Hematopoietic multipotent progenitor cell treated with erythropoietin and hydrocortisone succinate and interleukin-3 and kit ligand, for 15 days (in vitro differentiated cells): Measurements from ENCODE around the gene BTNL2.
"Not testable (repeated sequence)": the region's sequence is repeated elsewhere in the genome, so short reads cannot be mapped to it uniquely, and the experiment has no call there.

Experiments used
- DNase-seq: peaks from one replicate; pipeline ENCODE4 v3.0.0-alpha.2; 2015; ENCODE audit warnings: low spot score

Gene BTNL2, protein sequence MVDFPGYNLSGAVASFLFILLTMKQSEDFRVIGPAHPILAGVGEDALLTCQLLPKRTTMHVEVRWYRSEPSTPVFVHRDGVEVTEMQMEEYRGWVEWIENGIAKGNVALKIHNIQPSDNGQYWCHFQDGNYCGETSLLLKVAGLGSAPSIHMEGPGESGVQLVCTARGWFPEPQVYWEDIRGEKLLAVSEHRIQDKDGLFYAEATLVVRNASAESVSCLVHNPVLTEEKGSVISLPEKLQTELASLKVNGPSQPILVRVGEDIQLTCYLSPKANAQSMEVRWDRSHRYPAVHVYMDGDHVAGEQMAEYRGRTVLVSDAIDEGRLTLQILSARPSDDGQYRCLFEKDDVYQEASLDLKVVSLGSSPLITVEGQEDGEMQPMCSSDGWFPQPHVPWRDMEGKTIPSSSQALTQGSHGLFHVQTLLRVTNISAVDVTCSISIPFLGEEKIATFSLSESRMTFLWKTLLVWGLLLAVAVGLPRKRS

GRCh38 chr6:32406857-32407256 lies at the start of gene BTNL2:
BTNL2 (minus strand) TSS chr6:32407181; CDS start chr6:32407123, 58 bp downstream.
- no peak for DNase-seq

GRCh38 chr6:32449088-32449736 lies 42.2 kb upstream of the BTNL2 start:
- DNase-seq, result no peak

GRCh38 chr6:32447932-32448331 lies 41.0 kb upstream of the BTNL2 start:
- no peak for DNase-seq

- no peak for DNase-seq
Measured at GRCh38 chr6:32445321-32445854, 38.4 kb upstream of the BTNL2 start.

- DNase-seq, result no peak
Measured at GRCh38 chr6:32444433-32444832, 37.5 kb upstream of the BTNL2 start.

DNA sequence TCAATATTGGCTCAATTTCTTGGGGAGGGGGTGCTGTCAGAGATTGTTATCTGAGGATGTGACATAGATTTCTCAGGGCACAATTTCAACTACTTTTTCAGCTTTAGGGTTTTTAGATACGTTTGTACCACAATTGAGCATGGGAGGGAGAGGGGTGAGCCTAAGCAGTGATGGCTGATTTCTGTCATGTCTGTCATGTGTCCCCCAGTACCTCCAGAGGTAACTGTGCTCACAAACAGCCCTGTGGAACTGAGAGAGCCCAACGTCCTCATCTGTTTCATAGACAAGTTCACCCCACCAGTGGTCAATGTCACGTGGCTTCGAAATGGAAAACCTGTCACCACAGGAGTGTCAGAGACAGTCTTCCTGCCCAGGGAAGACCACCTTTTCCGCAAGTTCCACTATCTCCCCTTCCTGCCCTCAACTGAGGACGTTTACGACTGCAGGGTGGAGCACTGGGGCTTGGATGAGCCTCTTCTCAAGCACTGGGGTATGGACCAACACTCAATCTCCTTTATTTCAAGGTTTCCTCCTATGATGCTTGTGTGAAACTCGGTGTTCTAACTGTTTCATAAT lies 36.1 kb upstream of the BTNL2 start:
- DNase-seq, result no peak

- no peak for DNase-seq
Measured at GRCh38 chr6:32442243-32442667, 35.3 kb upstream of the BTNL2 start.

DNA sequence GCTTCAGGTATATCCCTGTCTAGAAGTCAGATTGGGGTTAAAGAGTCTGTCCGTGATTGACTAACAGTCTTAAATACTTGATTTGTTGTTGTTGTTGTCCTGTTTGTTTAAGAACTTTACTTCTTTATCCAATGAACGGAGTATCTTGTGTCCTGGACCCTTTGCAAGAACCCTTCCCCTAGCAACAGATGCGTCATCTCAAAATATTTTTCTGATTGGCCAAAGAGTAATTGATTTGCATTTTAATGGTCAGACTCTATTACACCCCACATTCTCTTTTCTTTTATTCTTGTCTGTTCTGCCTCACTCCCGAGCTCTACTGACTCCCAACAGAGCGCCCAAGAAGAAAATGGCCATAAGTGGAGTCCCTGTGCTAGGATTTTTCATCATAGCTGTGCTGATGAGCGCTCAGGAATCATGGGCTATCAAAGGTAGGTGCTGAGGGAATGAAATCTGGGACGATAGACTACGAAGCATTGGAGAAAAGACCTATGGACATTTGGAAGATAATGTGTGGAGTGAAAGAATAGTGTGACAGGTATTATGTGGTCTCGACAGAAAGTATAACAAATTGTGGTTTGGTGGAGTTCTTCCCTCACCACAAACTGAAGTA lies 32.7 kb upstream of the BTNL2 start, which contains the start of gene HLA-DRA:
TSS of gene HLA-DRA (plus strand) at position 286 of the 613 bp plus-strand sequence. CDS start at position 350, 64 bp downstream.
- peak; percentile 51 for DNase-seq

DNA sequence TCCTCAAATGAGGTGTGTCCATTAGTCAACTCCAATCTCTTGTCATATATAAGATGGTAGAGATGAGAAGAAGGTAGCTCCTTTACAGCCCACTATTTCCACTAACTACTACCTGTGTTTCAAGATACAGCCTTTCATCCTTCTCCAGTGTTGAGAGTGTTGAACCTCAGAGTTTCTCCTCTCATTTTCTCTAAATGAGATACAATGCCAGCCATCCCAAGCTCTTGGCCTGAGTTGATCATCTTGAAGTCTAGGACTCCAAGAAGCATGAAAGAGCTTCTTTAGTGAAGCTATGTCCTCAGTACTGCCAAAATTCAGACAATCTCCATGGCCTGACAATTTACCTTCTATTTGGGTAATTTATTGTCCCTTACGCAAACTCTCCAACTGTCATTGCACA lies 32.2 kb upstream of the BTNL2 start:
- no peak for DNase-seq

GRCh38 chr6:32436995-32437836 lies 30.2 kb upstream of the BTNL2 start:
- no peak for DNase-seq

DNA sequence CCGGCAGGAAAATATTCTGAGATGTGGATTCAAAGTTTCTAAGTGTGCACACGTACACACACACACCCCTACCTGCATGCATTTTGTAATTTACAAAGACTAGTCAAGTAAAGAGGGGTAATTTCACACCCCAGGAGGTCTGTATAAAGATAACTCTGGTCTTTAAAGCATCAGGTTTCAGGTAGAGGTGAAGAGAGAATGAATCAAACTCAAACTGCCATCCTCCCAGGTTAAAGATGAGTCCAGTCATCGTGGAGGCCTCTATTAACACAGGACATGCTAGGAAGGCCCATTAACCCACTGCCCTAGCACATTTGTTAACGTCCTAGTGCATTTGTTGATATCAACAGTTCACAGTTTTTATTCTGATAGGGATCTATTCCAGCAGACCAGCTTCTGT lies 29.2 kb upstream of the BTNL2 start:
- no peak for DNase-seq

DNA sequence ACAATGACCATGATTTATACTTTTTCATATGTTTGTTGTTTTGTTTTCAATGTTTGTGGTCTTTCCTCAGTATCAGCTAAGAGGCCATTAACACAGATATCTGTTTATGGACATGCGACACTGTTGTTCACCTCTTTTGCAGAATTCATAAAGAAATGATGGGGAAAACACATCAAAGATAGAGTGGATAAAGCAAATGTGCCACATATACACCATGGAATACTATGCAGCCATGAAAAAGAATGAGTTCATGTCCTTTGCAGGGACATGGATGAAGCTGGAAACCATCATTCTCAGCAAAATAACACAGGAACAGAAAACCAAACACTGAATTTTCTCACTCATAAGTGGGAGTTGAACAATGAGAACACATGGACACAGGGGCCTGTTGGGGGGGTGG lies 27.0 kb upstream of the BTNL2 start:
- DNase-seq, result not testable (repeated sequence)

GRCh38 chr6:32432050-32432450 lies 25.1 kb upstream of the BTNL2 start:
- no peak for DNase-seq

DNA sequence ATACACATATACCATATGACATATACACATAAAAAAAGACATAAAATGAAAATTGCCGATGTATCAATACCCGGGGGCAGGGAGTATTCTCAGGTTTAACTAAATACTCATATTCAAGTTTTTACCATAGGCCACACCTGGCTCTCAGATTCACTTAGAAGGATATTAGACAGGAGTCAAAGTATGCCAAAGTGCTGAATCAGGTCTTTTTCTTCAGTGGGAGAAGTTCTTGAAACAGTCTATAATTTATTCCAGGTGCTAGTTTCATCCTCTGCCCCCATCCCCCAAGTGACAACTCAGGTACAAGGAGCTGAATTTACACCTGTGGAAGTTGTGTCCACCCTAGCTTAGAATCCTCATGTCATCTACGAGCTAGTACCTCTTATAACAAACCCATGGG lies 24.2 kb upstream of the BTNL2 start:
- no peak for DNase-seq

DNA sequence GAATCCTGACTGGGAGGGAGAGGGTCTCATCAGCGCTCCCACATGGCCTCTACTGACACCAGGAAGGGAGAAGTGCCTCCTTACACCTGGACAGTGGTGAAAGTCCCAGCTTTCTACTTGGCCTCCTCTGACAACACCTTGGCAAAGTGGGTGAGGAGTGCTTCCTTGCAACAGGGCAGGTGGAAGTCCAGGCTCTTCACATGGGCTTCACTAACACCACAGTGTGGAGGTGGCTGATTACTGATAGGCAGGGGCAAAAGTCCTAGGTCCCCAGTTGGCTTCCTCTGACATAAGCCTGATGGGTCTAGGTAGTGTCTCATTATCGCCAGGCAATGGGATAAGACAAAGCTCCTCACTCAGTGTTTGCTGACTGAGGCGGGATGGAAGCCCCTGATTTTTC lies 23.2 kb upstream of the BTNL2 start:
- no peak for DNase-seq

DNA sequence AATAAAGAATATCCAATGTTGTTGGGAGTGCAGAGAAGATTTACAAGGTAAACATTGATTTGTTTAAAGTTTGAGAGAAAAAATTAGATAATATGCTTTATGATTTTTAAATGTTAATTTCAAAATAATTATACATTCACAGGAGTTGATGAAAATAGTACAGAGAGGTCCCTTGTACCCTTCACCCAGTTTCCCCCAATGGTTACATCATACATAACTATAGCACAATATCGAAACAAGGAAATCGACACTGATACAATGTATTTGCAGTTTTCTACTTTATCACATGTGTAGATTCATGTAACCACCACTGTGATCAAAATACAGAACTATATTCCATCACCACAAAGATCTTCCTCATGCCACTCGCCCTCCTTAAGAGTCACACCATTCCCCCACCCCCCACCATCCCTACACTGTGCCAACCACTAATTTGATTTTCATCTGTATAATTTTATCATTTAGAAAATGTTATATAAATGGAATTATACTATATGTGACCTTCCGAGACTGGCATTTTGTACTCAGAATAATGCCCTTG lies 21.0 kb upstream of the BTNL2 start:
- no peak for DNase-seq

GRCh38 chr6:32427218-32427617 lies 20.2 kb upstream of the BTNL2 start:
- DNase-seq, result no peak

DNA sequence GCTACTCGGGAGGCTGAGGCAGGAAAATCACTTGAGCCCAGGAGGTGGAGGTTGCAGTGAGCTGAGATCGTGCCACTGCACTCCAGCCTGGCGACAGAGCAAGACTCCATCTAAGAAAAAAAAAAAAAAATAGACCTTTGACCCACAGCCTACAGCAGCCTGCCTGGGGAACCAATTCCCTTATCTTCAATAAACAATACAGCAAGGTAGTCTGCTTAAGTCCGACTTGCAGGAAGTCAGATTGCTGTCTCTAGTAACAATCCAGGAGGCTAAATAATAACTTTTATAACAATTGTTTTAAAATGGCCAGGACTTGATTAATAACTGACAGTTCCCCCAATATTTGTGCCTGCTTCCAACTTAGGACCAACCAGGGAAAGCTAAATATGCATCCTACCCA lies 19.4 kb upstream of the BTNL2 start:
- no peak for DNase-seq

GRCh38 chr6:32424589-32425300 lies 17.8 kb upstream of the BTNL2 start:
- no peak for DNase-seq

DNA sequence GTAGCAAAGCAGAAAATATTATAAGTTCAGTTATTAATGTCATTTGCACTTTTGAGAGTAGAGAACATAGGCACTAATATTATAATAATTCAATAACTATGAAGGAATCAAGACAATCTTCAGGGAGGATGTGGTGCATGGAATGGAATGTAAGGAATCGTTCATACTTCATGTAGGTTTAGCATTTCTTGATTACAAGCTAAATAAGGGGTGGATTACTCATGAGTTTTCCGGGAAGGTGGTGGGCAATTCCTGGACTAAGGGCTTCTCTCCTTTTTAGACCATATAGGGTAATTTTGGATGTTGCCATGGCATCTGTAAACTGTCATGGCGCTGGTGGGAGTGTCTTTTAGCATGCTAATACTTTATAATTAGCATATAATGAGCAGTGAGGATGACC lies 9.1 kb upstream of the BTNL2 start:
- DNase-seq, result no peak
